Keratinocyte (primary cell): ENCODE measurements around the gene LPAR1.

Experiments
- CTCF ChIP-seq, 3 experiments: IDR thresholded peaks in 1 of 3; conservative IDR thresholded peaks in 1 of 3; optimal IDR thresholded peaks in 1 of 3; 2 replicates in 2 of 3; 3 replicates in 1 of 3; pipeline versions ENCODE3 to v1.5.1; 2011; ENCODE audit warnings: low read length in 3 of 3, mild to moderate bottlenecking in 3 of 3, moderate library complexity in 2 of 3, control low read depth in 1 of 3, inconsistent platforms in 1 of 3; ENCODE audit not compliant: insufficient read depth in 2 of 3; ENCODE audit errors: extremely low read depth in 1 of 3
- EZH2 ChIP-seq: IDR thresholded peaks from one replicate; pipeline ENCODE4 v1.6.1; 2012; ENCODE audit warnings: inconsistent platforms, mild to moderate bottlenecking, low read length, moderate library complexity

GRCh38 chr9:110986529-110986928, 51.7 kb downstream of the LPAR1 start:
- TF ChIP-seq CTCF (optimal IDR thresholded peaks at IDR 0.05 in 1 of 3, IDR thresholded peaks at IDR 0.05 in 1 of 3, conservative IDR thresholded peaks at IDR 0.05 in 1 of 3; ENCODE audit: extremely low read depth in 1 of 3, insufficient read depth in 2 of 3, low read length in 3 of 3) (no peak), EZH2 (no peak)
